Endometrium (tissue), 2 donors: ENCODE results near the gene TERT.

ENCODE experiments used
- FAIRE-seq: peaks from 2 replicates; lab custom pipeline; 2012; peaks lifted over from hg19 to GRCh38; lab: Jason Lieb, UNC
- donor health status: control.
- donor health status: control.

The TERT gene

DNA sequence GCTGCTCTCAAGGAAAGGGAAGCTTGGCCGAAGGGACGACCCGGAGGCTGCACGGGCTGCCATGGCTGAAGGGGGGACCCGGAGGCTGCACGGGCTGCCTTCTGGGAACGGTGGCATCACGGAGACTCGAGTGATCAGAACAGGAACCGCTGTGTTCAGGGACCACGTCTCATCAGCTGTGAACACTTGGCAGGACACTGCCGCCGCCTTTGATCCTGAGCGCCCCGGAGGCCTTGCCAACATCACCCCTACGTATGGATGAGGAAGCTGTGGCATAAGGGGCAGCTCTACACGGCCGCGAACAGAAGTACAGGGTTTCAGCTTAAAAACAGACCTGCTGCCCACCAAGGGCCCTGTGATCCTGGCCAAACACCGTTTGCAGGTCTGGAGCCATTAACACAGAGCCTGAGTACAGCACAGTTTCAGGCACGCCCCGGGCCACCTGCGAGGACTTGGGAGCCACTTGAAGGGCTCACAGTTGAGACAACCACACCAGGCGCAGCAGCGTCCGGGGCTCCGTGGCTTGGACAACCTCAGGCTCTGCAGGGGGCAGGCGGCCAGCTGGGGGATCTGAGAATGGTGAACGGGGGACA, 23.9 kb upstream of the TERT start:
- no peak for FAIRE-seq

DNA sequence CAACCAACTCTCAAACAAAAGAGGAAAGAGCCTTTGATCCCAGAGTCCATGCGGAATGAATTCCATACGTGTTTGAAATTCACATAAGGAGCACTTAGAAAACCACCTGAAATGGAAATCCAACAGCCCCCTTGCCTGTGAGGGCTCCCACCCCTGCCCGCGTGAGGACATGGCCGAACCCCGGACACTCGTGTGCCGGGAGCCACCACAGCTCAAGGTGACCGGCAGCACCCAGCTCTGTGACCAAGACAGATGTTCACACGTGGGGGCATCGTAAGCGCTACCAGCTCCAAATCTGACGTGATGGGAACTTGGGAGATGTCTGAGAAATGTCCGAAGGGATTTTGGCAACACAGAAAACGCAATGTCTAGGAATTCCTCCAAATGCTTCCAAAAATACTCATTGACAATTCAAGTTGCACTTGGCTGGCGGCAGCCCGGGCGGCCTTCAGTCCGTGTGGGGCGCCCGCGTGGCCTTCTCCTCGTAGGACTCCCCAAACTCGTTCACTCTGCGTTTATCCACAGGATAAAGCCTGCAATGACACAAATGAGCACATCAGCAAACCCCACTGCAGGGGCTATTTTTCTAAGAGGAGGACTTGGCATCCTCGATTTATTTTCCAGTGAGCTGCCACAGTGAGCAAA, 23.2 kb upstream of the TERT start:
- no peak for FAIRE-seq

- FAIRE-seq: no peak
Measured at GRCh38 chr5:1316588-1317340, 21.9 kb upstream of the TERT start.

GRCh38 chr5:1315709-1316587, 21.1 kb upstream of the TERT start:
- FAIRE-seq: no peak

- no peak for FAIRE-seq
Measured at GRCh38 chr5:1315018-1315708, 20.3 kb upstream of the TERT start.

- no peak for FAIRE-seq
Measured at GRCh38 chr5:1314564-1314982, 19.7 kb upstream of the TERT start.

DNA sequence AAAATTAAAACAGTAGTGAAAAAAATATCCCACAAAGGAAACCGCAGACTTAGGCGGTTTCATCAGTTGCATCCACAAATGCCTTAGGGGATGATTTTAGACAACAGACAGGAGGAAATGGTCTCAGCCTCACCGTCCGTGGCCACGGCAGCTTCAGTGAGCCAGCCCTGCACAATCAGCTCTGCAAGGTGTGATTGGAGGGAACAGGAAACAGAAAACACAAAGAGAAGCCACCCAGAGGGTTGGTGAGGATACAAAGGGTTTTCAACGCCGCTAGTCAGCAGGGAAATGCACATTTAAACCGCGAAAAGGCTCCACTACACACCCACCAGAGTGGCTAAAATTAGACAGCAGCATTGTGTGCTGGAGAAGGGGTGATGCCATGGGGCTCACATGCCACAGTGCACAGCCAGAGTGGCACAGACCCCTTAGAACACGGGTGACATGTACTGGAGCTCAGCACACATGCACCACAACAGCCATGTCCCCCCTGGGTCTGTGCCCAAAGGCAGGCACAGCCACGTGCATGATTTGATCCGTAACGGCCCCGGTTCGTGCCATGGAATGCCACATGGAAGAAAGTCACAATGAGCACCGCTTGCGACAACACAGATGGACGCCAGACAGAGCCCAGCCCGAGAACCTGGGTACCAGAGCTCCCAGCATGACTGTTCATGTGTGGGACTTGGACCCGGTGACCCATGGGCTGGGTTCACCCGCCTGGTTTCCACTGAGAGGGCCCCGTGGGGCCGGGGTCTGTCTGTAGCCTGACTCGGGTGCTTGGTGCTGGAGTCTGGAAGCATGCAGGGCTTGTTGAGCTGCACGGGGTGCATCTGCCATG, 18.3 kb upstream of the TERT start:
- FAIRE-seq: no peak

- FAIRE-seq: no peak
Measured at GRCh38 chr5:1312206-1312605, 17.3 kb upstream of the TERT start.

GRCh38 chr5:1311439-1312055, 16.7 kb upstream of the TERT start:
- no peak for FAIRE-seq

- FAIRE-seq: no peak
Measured at GRCh38 chr5:1310118-1310517, 15.2 kb upstream of the TERT start.

DNA sequence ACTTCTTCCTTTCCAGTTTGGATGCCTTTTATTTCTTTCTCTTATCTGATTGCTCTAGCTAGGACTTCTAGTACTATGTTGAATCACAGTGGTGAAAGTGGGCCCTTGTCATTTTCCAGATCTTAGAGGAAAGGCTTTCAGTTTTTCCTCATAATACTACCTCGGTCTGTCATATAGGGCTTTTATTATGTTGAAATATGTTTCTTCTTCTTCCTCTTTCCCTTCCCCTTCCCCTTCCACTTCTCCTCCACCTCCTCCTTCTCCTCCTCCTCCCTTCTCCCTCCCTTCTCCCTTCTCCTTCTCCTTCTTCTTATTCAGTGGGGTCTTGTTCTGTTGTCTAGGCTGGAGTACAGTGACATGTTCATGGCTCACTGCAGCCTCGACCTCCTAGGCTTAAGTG, 9.2 kb upstream of the TERT start:
- FAIRE-seq: no peak

GRCh38 chr5:1302258-1302657, 7.4 kb upstream of the TERT start:
- FAIRE-seq: no peak

GRCh38 chr5:1300581-1301083, 5.8 kb upstream of the TERT start:
- no peak for FAIRE-seq

- FAIRE-seq: no peak
Measured at GRCh38 chr5:1299961-1300360, 5.1 kb upstream of the TERT start.

DNA sequence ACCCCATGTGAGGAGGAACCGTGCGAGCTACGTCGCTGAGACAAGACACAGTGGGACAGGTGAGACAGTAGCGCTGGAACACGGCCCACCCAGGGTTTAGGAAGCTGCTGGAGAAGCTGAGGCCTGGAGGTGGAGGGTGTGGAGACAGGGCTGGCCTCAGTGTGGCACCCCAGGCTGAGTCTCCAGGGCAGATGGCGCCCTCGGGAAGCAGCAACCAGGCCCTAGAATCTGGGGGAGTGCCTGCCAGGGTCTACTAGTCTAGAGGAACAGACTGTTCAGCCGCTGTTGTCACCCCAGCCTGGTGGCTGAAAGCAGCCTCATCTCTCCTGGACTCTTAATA, 4.6 kb upstream of the TERT start:
- no peak for FAIRE-seq

- FAIRE-seq: no peak
Measured at GRCh38 chr5:1298723-1299510, 4.0 kb upstream of the TERT start.

DNA sequence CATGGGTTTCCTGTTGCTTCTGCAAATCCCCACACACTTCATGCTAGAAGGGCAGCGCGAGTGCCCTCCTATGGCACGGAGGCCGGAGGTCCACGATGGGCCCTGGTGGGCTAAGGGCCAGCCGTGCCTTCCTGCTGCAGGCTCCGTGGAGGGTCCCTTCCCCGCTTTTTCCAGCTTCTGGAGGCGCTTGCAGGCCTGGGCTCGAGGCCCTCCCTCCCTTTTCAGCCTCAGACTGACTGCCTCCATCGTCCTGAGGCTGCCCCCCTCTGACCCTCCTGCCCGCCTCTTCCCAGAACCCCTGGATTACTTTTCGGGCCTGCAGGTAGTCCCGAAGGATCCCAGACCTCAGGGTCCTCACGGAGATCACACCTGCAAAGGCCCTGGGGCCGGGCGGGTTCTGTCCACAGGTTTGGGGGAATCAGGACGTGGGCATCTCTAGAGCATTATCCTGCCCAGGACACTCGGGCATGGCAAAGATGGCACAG, 3.2 kb upstream of the TERT start:
- FAIRE-seq: no peak

GRCh38 chr5:1297243-1297642, 2.4 kb upstream of the TERT start:
- FAIRE-seq: no peak

- no peak for FAIRE-seq
Measured at GRCh38 chr5:1295650-1296037, 776 bp upstream of the TERT start.
